Uterus (tissue), 2 donors: ENCODE results near the gene PDLIM7.
A peak's percentile ranks its signal among the peaks of the same experiment; 100 is the strongest.

Experiments
- POLR2A ChIP-seq, 2 donors: fragments of 450-650 bp; IDR thresholded peaks; one replicate each; pipeline ENCODE4 v1.6.1; 2016; ENCODE audit warnings: antibody characterized with exemption in 2 of 2, mild to moderate bottlenecking in 1 of 2, moderate library complexity in 1 of 2
- TF ChIP-seq, protein P1 (sequence below), 4 experiments: fragments of 200-600 bp in 2 of 4; fragments of 450-650 bp in 2 of 4; sonication (generic) in 2 of 4; IDR thresholded peaks; one replicate each; pipeline ENCODE4 v1.5.1; 2016 to 2019; ENCODE audit warnings: antibody characterized with exemption in 4 of 4, mild to moderate bottlenecking in 2 of 4, moderate library complexity in 1 of 4

DNA sequence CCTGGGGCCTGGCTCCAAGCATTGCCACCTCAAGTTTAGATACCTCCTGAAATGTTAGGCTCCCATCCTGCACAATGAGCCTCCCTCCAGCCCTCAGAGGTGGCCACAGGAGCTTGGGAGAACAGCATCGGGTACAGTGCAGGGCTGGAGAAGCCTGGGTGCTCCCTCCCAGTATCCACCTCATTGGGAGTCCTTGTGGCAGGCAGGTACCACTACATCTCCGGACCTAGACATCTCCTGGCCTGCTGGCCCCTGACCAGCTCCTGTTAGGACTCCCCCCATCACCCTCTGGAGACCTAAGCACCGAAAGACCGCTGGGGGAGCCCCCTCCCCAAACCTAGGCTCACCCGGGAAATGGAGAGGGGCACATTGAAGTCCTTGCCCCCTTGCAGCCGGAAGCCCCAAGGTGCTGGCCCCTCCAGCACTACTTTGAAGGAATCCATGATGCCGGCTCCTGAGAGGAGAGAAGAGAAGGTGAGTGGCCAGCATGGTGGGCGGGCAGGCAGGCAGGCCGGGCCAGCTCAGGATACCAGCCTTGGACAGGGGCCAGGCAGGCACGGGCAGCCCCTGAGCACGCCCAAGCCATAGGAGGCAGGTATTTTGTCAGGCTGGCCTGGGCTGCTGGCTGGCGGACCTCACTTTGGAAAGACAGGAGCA is 1.2 kb downstream of the PDLIM7 start:
- TF ChIP-seq, protein P1, sequence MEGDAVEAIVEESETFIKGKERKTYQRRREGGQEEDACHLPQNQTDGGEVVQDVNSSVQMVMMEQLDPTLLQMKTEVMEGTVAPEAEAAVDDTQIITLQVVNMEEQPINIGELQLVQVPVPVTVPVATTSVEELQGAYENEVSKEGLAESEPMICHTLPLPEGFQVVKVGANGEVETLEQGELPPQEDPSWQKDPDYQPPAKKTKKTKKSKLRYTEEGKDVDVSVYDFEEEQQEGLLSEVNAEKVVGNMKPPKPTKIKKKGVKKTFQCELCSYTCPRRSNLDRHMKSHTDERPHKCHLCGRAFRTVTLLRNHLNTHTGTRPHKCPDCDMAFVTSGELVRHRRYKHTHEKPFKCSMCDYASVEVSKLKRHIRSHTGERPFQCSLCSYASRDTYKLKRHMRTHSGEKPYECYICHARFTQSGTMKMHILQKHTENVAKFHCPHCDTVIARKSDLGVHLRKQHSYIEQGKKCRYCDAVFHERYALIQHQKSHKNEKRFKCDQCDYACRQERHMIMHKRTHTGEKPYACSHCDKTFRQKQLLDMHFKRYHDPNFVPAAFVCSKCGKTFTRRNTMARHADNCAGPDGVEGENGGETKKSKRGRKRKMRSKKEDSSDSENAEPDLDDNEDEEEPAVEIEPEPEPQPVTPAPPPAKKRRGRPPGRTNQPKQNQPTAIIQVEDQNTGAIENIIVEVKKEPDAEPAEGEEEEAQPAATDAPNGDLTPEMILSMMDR (IDR thresholded peaks at IDR 0.05) = peak in 2 of 4 experiments; percentile 23 to 36
- TF ChIP-seq POLR2A (IDR thresholded peaks at IDR 0.05) = no peak
